ENCODE results near the gene RAC3.

RAC3 gene

GRCh38 chr17:82050761-82051641 lies 19.5 kb downstream of the RAC3 start:
- Histone ChIP-seq H3K9ac (ENCODE audit: low read depth in 1 of 2, low read length in 2 of 2) (peak overlapping the region; percentile 31 to 49), H3K36me3 (ENCODE audit: control insufficient read depth in 1 of 2, insufficient read depth in 2 of 2, low read length in 2 of 2) (peaks cover 10 to 39% of the 10 kb centered on the region in 2 donors), H3K27ac (ENCODE audit: low read depth, low read length) (no peak overlapping the region), H3K27me3 (ENCODE audit: control insufficient read depth in 1 of 2, insufficient read depth in 2 of 2, low read length in 2 of 2) (no peaks in the 10 kb centered on the region), H3K4me3 (ENCODE audit: low read depth in 1 of 2, low read length in 2 of 2) (peak overlapping the region; percentile 62 to 87), H3K4me1 (ENCODE audit: control insufficient read depth in 1 of 2, insufficient read depth in 2 of 2, low read length in 2 of 2) (peaks cover 11 to 29% of the 10 kb centered on the region in 2 donors), H3K9me3 (ENCODE audit: control insufficient read depth in 1 of 2, low read length in 2 of 2) (no peaks in the 10 kb centered on the region)

DNA sequence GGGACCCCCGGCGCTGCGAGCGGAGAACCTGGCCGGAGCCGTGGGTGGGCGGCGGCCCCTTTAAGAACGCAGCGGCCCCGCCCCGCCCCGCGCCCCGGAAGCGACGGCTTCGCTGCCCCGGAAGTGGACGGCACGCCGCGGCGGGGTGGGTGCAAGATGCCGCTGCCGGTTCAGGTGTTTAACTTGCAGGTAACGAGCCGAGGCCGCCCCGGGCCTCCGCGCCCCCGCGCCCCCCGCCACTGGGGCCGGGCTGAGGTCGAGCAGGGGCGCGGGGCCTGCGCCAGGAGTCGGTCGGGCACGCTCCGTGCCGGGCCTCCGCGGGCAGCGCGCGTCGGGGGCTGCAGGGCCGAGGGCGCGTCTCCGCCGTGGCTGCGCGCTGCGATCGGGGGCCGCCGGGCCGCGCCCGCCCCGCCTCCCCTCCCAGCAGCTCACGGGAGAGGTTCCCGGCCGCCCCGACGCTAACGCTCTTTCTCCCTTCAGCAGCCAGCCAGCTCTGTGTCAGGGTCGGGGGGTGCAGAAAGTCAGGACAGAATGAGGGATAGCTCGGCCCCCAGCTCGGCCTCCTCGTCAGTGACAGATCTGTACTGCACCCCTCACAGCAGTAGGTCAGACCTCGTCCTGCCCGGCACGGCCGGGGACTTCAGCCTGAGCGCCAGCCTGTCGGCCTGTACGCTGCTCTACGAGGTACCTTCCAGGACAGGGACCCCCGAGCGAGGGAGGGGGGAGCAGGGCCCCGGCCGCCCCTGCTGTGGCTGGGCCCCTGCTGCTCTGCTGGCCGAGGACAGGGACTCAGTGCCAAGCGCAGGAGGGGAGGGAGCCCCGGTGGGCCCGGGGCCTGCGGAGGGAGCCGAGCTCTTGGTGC lies 20.5 kb downstream of the RAC3 start, which contains the start of the genes GPS1 and RFNG:
TSS of gene GPS1 (plus strand) at position 123 of the 862 bp plus-strand sequence. CDS start at position 157, 34 bp downstream.
TSS of gene RFNG (minus strand) at position 36 of the 862 bp plus-strand sequence. CDS start 45 bp downstream, outside the sequence.
- Histone ChIP-seq H3K27me3 (ENCODE audit: control insufficient read depth in 1 of 2, insufficient read depth in 2 of 2, low read length in 2 of 2) (no peaks in the 10 kb centered on the region), H3K4me3 (ENCODE audit: low read depth in 1 of 2, low read length in 2 of 2) (peak within 1 kb of the TSS; percentile 87 to 89), H3K27ac (ENCODE audit: low read depth, low read length) (no peak within 1 kb of the TSS), H3K9ac (ENCODE audit: low read depth in 1 of 2, low read length in 2 of 2) (peak within 1 kb of the TSS; percentile 70), H3K9me3 (ENCODE audit: control insufficient read depth in 1 of 2, low read length in 2 of 2) (no peaks in the 10 kb centered on the region), H3K36me3 (ENCODE audit: control insufficient read depth in 1 of 2, insufficient read depth in 2 of 2, low read length in 2 of 2) (peaks cover 10 to 49% of the 10 kb centered on the region in 2 donors), H3K4me1 (ENCODE audit: control insufficient read depth in 1 of 2, insufficient read depth in 2 of 2, low read length in 2 of 2) (peaks cover 11 to 29% of the 10 kb centered on the region in 2 donors)

DNA sequence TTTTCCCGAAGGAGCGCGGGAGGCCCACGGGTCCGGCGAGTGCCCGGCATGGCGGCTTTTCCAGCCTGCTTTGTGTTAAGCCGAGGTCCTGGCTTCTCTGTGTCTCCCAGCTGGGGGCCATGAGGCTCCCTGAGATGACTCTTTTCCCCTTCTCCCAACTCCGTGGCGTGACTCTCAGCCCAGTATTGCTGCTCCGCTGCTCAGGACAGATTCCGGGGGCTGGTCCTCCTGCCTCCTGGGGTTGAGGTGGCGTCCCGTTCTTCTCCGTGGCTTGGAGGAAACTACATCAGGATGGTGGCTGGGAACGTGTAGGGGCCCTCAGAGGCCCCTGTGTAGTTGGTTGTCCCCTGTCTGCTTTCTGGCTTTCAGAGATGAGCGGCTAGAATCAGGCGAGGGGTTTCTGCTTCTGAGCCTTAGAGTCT lies 21.2 kb downstream of the RAC3 start:
- Histone ChIP-seq H3K4me3 (ENCODE audit: low read depth in 1 of 2, low read length in 2 of 2) (peak overlapping the region; percentile 87 to 89), H3K27me3 (ENCODE audit: control insufficient read depth in 1 of 2, insufficient read depth in 2 of 2, low read length in 2 of 2) (no peaks in the 10 kb centered on the region), H3K4me1 (ENCODE audit: control insufficient read depth in 1 of 2, insufficient read depth in 2 of 2, low read length in 2 of 2) (peaks cover 11 to 29% of the 10 kb centered on the region in 2 donors), H3K9ac (ENCODE audit: low read depth in 1 of 2, low read length in 2 of 2) (peak overlapping the region; percentile 70), H3K27ac (ENCODE audit: low read depth, low read length) (no peak overlapping the region), H3K36me3 (ENCODE audit: control insufficient read depth in 1 of 2, insufficient read depth in 2 of 2, low read length in 2 of 2) (peaks cover 10 to 50% of the 10 kb centered on the region in 2 donors), H3K9me3 (ENCODE audit: control insufficient read depth in 1 of 2, low read length in 2 of 2) (no peaks in the 10 kb centered on the region)

GRCh38 chr17:82053130-82053529 lies 21.7 kb downstream of the RAC3 start:
- no peak overlapping the region for H3K9ac ChIP-seq (ENCODE audit: low read depth in 1 of 2, low read length in 2 of 2)
- H3K36me3 ChIP-seq (ENCODE audit: control insufficient read depth in 1 of 2, insufficient read depth in 2 of 2, low read length in 2 of 2) = peaks cover 10 to 50% of the 10 kb centered on the region in 2 donors
- no peaks in the 10 kb centered on the region for H3K27me3 ChIP-seq (ENCODE audit: control insufficient read depth in 1 of 2, insufficient read depth in 2 of 2, low read length in 2 of 2)
- H3K27ac ChIP-seq (ENCODE audit: low read depth, low read length) = no peak overlapping the region
- H3K9me3 ChIP-seq (ENCODE audit: control insufficient read depth in 1 of 2, low read length in 2 of 2) = no peaks in the 10 kb centered on the region
- peaks cover 11 to 29% of the 10 kb centered on the region in 2 donors for H3K4me1 ChIP-seq (ENCODE audit: control insufficient read depth in 1 of 2, insufficient read depth in 2 of 2, low read length in 2 of 2)
- H3K4me3 ChIP-seq (ENCODE audit: low read depth in 1 of 2, low read length in 2 of 2) = peak overlapping the region; percentile 87 to 89

DNA sequence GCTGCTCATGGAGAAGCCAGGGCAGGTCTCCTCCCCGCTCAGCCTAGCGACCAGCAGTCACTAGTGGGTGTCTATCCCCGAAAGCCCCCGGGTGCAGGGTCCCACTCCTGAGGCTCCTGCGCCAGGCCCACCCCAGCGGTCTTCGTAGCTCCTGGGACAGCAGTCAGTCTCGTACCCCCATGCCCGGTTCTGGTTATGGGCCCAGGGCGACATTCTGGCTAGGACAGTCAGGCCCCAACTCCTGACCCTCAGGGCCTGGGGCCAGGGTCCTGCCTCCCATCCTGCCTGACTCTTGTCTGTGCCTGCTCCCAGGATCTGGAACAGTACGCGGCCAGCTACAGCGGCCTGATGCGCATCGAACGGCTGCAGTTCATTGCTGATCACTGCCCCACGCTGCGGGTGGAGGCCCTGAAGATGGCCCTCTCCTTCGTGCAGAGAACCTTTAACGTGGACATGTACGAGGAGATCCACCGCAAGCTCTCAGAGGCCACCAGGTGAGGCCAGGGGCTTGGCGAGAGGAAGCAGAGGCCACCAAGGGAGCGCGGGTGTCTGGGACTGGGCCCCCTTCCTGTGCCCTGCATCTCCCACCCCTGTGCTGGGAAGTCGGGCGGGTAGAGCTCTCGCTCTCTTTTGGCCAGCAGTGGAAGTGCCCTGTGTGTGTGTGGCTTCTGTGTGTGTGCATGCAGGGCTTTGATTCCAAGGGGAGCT lies 22.2 kb downstream of the RAC3 start:
- Histone ChIP-seq H3K27me3 (ENCODE audit: control insufficient read depth in 1 of 2, insufficient read depth in 2 of 2, low read length in 2 of 2) (no peaks in the 10 kb centered on the region), H3K27ac (ENCODE audit: low read depth, low read length) (no peak overlapping the region), H3K4me1 (ENCODE audit: control insufficient read depth in 1 of 2, insufficient read depth in 2 of 2, low read length in 2 of 2) (peaks cover 11 to 29% of the 10 kb centered on the region in 2 donors), H3K4me3 (ENCODE audit: low read depth in 1 of 2, low read length in 2 of 2) (peak overlapping the region in 1 of 2 donors; percentile 89), H3K9ac (ENCODE audit: low read depth in 1 of 2, low read length in 2 of 2) (no peak overlapping the region), H3K9me3 (ENCODE audit: control insufficient read depth in 1 of 2, low read length in 2 of 2) (no peaks in the 10 kb centered on the region), H3K36me3 (ENCODE audit: control insufficient read depth in 1 of 2, insufficient read depth in 2 of 2, low read length in 2 of 2) (peaks cover 13 to 53% of the 10 kb centered on the region in 2 donors)

DNA sequence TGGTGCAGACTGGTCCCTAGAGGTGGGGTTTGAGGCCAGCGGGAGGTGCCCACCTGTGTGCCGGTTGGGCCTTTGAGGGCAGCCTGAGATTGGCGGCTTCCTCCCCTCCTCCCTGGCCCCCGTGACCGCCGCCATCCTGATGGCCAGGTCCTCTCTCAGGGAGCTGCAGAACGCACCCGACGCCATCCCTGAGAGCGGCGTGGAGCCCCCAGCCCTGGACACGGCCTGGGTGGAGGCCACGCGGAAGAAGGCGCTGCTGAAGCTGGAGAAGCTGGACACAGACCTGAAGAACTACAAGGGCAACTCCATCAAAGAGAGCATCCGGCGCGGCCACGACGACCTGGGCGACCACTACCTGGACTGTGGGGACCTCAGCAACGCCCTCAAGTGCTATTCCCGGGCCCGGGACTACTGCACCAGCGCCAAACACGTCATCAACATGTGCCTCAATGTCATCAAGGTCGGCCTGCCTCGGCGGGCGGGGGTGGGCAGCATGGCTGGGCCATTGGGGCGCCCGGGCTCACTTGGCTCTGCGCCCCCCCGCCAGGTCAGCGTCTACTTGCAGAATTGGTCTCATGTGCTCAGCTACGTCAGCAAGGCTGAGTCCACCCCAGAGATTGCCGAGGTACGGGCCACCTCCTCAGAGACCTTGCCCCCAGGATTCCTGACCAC lies 23.0 kb downstream of the RAC3 start:
- no peaks in the 10 kb centered on the region for H3K9me3 ChIP-seq (ENCODE audit: control insufficient read depth in 1 of 2, low read length in 2 of 2)
- H3K4me3 ChIP-seq (ENCODE audit: low read depth in 1 of 2, low read length in 2 of 2) = no peak overlapping the region
- H3K9ac ChIP-seq (ENCODE audit: low read depth in 1 of 2, low read length in 2 of 2) = no peak overlapping the region
- peaks cover 13 to 60% of the 10 kb centered on the region in 2 donors for H3K36me3 ChIP-seq (ENCODE audit: control insufficient read depth in 1 of 2, insufficient read depth in 2 of 2, low read length in 2 of 2)
- H3K27me3 ChIP-seq (ENCODE audit: control insufficient read depth in 1 of 2, insufficient read depth in 2 of 2, low read length in 2 of 2) = no peaks in the 10 kb centered on the region
- peaks cover 11 to 29% of the 10 kb centered on the region in 2 donors for H3K4me1 ChIP-seq (ENCODE audit: control insufficient read depth in 1 of 2, insufficient read depth in 2 of 2, low read length in 2 of 2)
- no peak overlapping the region for H3K27ac ChIP-seq (ENCODE audit: low read depth, low read length)

DNA sequence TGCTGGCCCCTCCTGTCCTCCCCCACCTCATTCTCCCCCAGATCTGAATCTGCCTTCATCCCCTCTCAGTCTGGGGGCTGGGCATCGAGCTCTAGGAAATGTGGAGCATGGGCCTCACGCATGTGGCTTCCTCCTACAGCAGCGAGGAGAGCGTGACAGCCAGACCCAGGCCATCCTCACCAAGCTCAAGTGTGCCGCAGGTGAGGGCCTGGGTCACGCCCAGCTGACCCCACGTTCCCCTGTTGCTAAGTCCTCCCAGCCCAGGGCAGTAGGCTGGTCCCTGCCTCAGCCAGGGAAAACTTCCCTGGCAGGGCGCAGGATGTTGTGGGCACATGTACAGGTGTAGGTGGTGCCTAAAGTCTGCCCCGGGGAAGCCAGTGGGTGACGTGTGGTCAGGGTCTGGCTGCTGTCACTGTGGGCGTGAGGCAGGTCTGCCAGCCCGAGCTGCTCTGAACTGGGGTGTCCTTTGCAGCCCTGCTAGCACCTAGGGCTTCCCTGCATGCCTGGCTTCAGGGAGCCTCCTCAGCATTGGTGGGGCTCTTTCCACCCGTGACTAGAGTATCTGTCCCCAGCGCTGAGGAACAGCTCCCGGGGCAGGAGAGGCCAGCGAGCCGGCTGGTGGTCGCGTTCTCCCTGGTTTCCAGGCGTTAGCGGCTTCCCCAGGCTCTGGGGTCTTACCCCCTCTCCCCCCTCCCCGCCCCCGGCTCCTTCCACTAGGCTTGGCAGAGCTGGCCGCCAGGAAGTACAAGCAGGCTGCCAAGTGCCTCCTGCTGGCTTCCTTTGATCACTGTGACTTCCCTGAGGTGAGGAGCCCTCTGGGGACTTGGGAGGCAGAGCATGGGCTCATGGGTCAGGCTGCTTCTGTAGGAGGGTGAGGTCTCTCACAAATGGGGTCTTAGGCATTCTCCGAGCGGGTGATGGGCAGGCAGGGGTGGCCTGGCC lies 23.8 kb downstream of the RAC3 start:
- no peak overlapping the region for H3K9ac ChIP-seq (ENCODE audit: low read depth in 1 of 2, low read length in 2 of 2)
- no peaks in the 10 kb centered on the region for H3K9me3 ChIP-seq (ENCODE audit: control insufficient read depth in 1 of 2, low read length in 2 of 2)
- H3K27ac ChIP-seq (ENCODE audit: low read depth, low read length) = no peak overlapping the region
- H3K4me3 ChIP-seq (ENCODE audit: low read depth in 1 of 2, low read length in 2 of 2) = no peak overlapping the region
- peaks cover 15 to 66% of the 10 kb centered on the region in 2 donors for H3K36me3 ChIP-seq (ENCODE audit: control insufficient read depth in 1 of 2, insufficient read depth in 2 of 2, low read length in 2 of 2)
- H3K27me3 ChIP-seq (ENCODE audit: control insufficient read depth in 1 of 2, insufficient read depth in 2 of 2, low read length in 2 of 2) = no peaks in the 10 kb centered on the region
- H3K4me1 ChIP-seq (ENCODE audit: control insufficient read depth in 1 of 2, insufficient read depth in 2 of 2, low read length in 2 of 2) = peaks cover 11 to 25% of the 10 kb centered on the region in 2 donors

DNA sequence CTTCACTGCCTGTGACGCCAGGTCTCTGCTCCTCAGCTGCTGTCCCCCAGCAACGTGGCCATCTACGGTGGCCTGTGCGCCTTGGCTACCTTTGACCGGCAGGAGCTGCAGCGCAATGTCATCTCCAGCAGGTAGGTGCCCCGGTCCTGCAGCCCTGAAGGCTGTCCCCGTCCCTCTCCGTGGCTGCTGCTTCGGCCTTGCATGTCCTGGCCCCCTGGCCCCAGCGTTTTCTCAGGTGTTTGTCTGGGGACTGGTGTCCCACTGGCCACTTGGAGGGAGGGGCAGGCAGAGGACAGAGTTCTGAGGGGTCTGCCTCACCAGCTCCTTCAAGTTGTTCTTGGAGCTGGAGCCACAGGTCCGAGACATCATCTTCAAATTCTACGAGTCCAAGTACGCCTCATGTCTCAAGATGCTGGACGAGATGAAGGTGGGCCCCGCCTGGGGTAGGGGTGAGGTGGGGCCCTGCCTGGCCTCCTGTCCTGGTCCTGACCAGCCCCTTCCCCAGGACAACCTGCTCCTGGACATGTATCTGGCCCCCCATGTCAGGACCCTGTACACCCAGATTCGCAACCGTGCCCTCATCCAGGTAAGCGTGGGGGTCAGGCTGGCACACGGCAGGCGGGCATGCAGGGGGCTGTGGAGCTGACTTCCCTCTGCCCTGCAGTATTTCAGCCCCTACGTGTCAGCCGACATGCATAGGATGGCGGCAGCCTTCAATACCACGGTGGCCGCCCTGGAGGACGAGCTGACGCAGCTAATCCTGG lies 24.7 kb downstream of the RAC3 start:
- Histone ChIP-seq H3K36me3 (ENCODE audit: control insufficient read depth in 1 of 2, insufficient read depth in 2 of 2, low read length in 2 of 2) (peaks cover 16 to 74% of the 10 kb centered on the region in 2 donors), H3K27me3 (ENCODE audit: control insufficient read depth in 1 of 2, insufficient read depth in 2 of 2, low read length in 2 of 2) (no peaks in the 10 kb centered on the region), H3K27ac (ENCODE audit: low read depth, low read length) (no peak overlapping the region), H3K9ac (ENCODE audit: low read depth in 1 of 2, low read length in 2 of 2) (no peak overlapping the region), H3K4me3 (ENCODE audit: low read depth in 1 of 2, low read length in 2 of 2) (no peak overlapping the region), H3K9me3 (ENCODE audit: control insufficient read depth in 1 of 2, low read length in 2 of 2) (no peaks in the 10 kb centered on the region), H3K4me1 (ENCODE audit: control insufficient read depth in 1 of 2, insufficient read depth in 2 of 2, low read length in 2 of 2) (peaks cover 11 to 18% of the 10 kb centered on the region in 2 donors)
